ENCODE results near the gene FBN1.

FBN1 gene

GRCh38 chr15:48402427-48403177 is 242.9 kb downstream of the FBN1 start:
- H3K27me3 ChIP-seq (ENCODE audit: insufficient read depth, low read depth, severe bottlenecking), result no peaks in the 10 kb centered on the region
- TF ChIP-seq CTCF (IDR thresholded peaks at IDR 0.05; ENCODE audit: low read depth, low read length), result no peak
- no peak overlapping the region for H3K4me3 ChIP-seq (ENCODE audit: low read depth, low read length)
- H3K27ac ChIP-seq, result no peak overlapping the region
- no peaks in the 10 kb centered on the region for H3K36me3 ChIP-seq
- no peaks in the 10 kb centered on the region for H3K9me3 ChIP-seq (ENCODE audit: severe bottlenecking)
- DNase-seq, result no peak

- Histone ChIP-seq H3K4me3 (ENCODE audit: low read depth, low read length) (no peak overlapping the region), H3K27me3 (ENCODE audit: insufficient read depth, low read depth, severe bottlenecking) (no peaks in the 10 kb centered on the region), H3K27ac (no peak overlapping the region), H3K36me3 (no peaks in the 10 kb centered on the region), H3K9me3 (ENCODE audit: severe bottlenecking) (no peaks in the 10 kb centered on the region)
- no peak for TF ChIP-seq CTCF (IDR thresholded peaks at IDR 0.05; ENCODE audit: low read depth, low read length)
- DNase-seq, result no peak
Observed at GRCh38 chr15:48400086-48400485, 245.4 kb downstream of the FBN1 start.

GRCh38 chr15:48397841-48398240 is 247.7 kb downstream of the FBN1 start:
- H3K36me3 ChIP-seq, result no peaks in the 10 kb centered on the region
- TF ChIP-seq CTCF (IDR thresholded peaks at IDR 0.05; ENCODE audit: low read depth, low read length), result no peak
- H3K27me3 ChIP-seq (ENCODE audit: insufficient read depth, low read depth, severe bottlenecking), result no peaks in the 10 kb centered on the region
- no peak overlapping the region for H3K4me3 ChIP-seq (ENCODE audit: low read depth, low read length)
- DNase-seq, result no peak
- no peaks in the 10 kb centered on the region for H3K9me3 ChIP-seq (ENCODE audit: severe bottlenecking)
- H3K27ac ChIP-seq, result no peak overlapping the region

- no peaks in the 10 kb centered on the region for H3K9me3 ChIP-seq (ENCODE audit: severe bottlenecking)
- no peak for TF ChIP-seq CTCF (IDR thresholded peaks at IDR 0.05; ENCODE audit: low read depth, low read length)
- no peak overlapping the region for H3K4me3 ChIP-seq (ENCODE audit: low read depth, low read length)
- H3K36me3 ChIP-seq, result no peaks in the 10 kb centered on the region
- H3K27me3 ChIP-seq (ENCODE audit: insufficient read depth, low read depth, severe bottlenecking), result no peaks in the 10 kb centered on the region
- no peak overlapping the region for H3K27ac ChIP-seq
- DNase-seq, result no peak
Observed at GRCh38 chr15:48396020-48396419, 249.5 kb downstream of the FBN1 start.

GRCh38 chr15:48395521-48396011 is 249.9 kb downstream of the FBN1 start:
- H3K36me3 ChIP-seq, result no peaks in the 10 kb centered on the region
- no peak for TF ChIP-seq CTCF (IDR thresholded peaks at IDR 0.05; ENCODE audit: low read depth, low read length)
- DNase-seq, result no peak
- H3K9me3 ChIP-seq (ENCODE audit: severe bottlenecking), result no peaks in the 10 kb centered on the region
- no peaks in the 10 kb centered on the region for H3K27me3 ChIP-seq (ENCODE audit: insufficient read depth, low read depth, severe bottlenecking)
- H3K4me3 ChIP-seq (ENCODE audit: low read depth, low read length), result no peak overlapping the region
- no peak overlapping the region for H3K27ac ChIP-seq

GRCh38 chr15:48394970-48395369 is 250.5 kb downstream of the FBN1 start:
- Histone ChIP-seq H3K9me3 (ENCODE audit: severe bottlenecking) (no peaks in the 10 kb centered on the region), H3K27ac (no peak overlapping the region), H3K4me3 (ENCODE audit: low read depth, low read length) (no peak overlapping the region), H3K27me3 (ENCODE audit: insufficient read depth, low read depth, severe bottlenecking) (no peaks in the 10 kb centered on the region), H3K36me3 (no peaks in the 10 kb centered on the region)
- no peak for DNase-seq
- no peak for TF ChIP-seq CTCF (IDR thresholded peaks at IDR 0.05; ENCODE audit: low read depth, low read length)
